Body of pancreas (tissue), 4 donors: ENCODE measurements around the gene ITGB4.

Experiments used
- CTCF ChIP-seq, 7 experiments: fragments of 450-650 bp in 4 of 7; fragments of 200-600 bp in 3 of 7; sonication (generic) in 3 of 7; IDR thresholded peaks; one replicate each; pipeline ENCODE4 v1.5.1; 2016 to 2019; ENCODE audit warnings: antibody characterized with exemption in 7 of 7
- POLR2A ChIP-seq, 3 donors: fragments of 450-650 bp; IDR thresholded peaks; one replicate each; pipeline ENCODE4 v1.6.1; 2016; ENCODE audit warnings: antibody characterized with exemption in 3 of 3, mild to moderate bottlenecking in 2 of 3

DNA sequence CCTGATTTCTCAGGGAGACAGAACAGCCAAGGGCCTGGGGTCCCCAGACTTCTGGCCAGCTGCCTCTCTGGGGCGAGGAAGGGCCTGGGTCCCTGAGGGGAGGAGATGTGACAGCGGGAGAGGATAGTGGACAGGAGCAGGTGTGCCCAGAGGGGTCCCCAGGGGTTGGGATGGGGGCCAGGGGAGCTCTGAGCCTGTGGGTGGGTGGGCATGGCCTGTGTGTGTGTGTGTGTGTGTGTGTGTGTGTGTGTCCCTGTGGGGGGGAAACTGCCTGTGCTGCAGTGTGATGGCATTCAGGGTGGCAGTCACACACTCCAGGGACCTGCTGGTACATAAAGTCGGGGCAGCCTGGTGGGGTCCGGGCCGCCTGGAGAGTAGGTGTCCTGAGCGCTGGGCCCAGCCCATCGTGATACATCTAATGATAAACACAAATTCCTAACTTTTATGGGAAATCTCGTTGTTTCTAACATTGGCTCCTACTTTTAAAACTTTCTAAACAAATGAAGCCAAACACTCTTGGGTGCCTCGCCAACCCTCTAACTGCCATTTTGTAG is 1.4 kb downstream of the ITGB4 start:
- TF ChIP-seq POLR2A (IDR thresholded peaks at IDR 0.05): no peak
- no peak for TF ChIP-seq CTCF (IDR thresholded peaks at IDR 0.05)
